NB4 (cell line): ENCODE measurements around the gene TOPORS.

Experiments
- CTCF ChIP-seq: IDR thresholded peaks from one replicate; pipeline ENCODE4 v1.5.1; 2012; ENCODE audit warnings: low read depth, low read length
- MAX ChIP-seq: IDR thresholded peaks from 2 replicates; pipeline ENCODE4 v1.6.1; 2011; ENCODE audit warnings: low read depth, low read length
- POLR2A ChIP-seq: IDR thresholded peaks from 2 replicates; pipeline ENCODE4 v1.6.1; 2011; ENCODE audit warnings: mild to moderate bottlenecking; ENCODE audit not compliant: insufficient read length; ENCODE audit errors: extremely low read depth

- TF ChIP-seq CTCF: no peak
- TF ChIP-seq MAX: no peak
- no peak for TF ChIP-seq POLR2A
These were observed 32.4 kb upstream of the TOPORS start for GRCh38 chr9:32584784-32585183.
